Astrocyte (in vitro differentiated cells and primary cell): ENCODE measurements around the gene CCDC61.

Experiments
- EZH2 ChIP-seq: IDR thresholded peaks from 2 replicates; pipeline ENCODE4 v1.6.1; 2012; ENCODE audit warnings: mild to moderate bottlenecking, low read length, inconsistent platforms; ENCODE audit not compliant: insufficient read depth
- TF ChIP-seq, protein P1 (sequence below): IDR thresholded peaks from 2 replicates; pipeline ENCODE4 v1.5.1; 2011; ENCODE audit warnings: low read depth, mild to moderate bottlenecking, inconsistent platforms, low read length, moderate library complexity; ENCODE audit not compliant: insufficient read depth

DNA sequence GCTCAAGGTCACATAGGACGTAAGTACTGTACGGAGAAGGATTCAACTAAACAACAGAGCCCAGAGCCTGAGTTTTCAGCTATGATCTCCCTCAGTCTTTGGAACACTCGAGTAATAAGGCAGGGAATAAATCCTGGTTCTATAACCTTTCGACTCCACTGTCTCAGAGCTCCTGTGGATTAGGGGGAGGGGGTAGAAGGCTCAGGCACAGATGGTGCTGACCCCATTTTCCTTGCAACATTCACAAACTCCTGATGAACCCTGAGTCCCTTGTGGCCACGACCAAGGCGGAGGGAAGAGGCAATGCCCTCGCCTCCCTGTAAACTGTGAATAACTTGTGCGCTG is 43.0 kb upstream of the CCDC61 start:
- TF ChIP-seq, protein P1, sequence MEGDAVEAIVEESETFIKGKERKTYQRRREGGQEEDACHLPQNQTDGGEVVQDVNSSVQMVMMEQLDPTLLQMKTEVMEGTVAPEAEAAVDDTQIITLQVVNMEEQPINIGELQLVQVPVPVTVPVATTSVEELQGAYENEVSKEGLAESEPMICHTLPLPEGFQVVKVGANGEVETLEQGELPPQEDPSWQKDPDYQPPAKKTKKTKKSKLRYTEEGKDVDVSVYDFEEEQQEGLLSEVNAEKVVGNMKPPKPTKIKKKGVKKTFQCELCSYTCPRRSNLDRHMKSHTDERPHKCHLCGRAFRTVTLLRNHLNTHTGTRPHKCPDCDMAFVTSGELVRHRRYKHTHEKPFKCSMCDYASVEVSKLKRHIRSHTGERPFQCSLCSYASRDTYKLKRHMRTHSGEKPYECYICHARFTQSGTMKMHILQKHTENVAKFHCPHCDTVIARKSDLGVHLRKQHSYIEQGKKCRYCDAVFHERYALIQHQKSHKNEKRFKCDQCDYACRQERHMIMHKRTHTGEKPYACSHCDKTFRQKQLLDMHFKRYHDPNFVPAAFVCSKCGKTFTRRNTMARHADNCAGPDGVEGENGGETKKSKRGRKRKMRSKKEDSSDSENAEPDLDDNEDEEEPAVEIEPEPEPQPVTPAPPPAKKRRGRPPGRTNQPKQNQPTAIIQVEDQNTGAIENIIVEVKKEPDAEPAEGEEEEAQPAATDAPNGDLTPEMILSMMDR, result no peak
- no peak for TF ChIP-seq EZH2
